DOHH2 (cell line): ENCODE data around the gene GCH1.

Experiments
- EZH2phosphoT487 ChIP-seq: fragments of 200-600 bp; sonication (generic); IDR thresholded peaks from 2 replicates; pipeline ENCODE4 v1.6.1; 2017; ENCODE audit warnings: borderline replicate concordance, mild to moderate bottlenecking, antibody characterized with exemption, low read length, moderate library complexity, mixed read lengths
- TF ChIP-seq, protein P1 (sequence below): fragments of 200-600 bp; sonication (generic); IDR thresholded peaks from one replicate; pipeline ENCODE4 v1.5.1; 2014; ENCODE audit warnings: antibody characterized with exemption, mild to moderate bottlenecking, low read depth, low read length; ENCODE audit not compliant: poor library complexity, severe bottlenecking

DNA sequence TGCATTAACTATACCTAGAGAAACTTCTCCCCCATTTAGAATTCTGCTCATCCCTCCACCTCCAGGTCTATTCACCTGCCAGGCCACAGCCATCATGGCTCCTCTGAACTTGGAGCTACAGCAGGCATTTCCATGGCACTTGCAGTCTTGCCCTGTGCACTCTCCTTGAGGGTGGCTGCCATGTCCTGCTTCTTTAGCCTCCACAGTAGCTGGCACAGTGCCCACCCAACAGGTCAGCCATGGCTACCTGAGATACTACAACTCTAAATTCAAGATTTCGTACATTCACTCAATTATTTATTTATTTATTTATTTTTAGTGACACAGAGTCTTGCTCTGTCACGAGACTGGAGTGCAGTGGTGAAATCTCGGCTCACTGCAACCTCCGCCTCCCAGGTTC, 46.5 kb downstream of the GCH1 start:
- TF ChIP-seq, protein P1, sequence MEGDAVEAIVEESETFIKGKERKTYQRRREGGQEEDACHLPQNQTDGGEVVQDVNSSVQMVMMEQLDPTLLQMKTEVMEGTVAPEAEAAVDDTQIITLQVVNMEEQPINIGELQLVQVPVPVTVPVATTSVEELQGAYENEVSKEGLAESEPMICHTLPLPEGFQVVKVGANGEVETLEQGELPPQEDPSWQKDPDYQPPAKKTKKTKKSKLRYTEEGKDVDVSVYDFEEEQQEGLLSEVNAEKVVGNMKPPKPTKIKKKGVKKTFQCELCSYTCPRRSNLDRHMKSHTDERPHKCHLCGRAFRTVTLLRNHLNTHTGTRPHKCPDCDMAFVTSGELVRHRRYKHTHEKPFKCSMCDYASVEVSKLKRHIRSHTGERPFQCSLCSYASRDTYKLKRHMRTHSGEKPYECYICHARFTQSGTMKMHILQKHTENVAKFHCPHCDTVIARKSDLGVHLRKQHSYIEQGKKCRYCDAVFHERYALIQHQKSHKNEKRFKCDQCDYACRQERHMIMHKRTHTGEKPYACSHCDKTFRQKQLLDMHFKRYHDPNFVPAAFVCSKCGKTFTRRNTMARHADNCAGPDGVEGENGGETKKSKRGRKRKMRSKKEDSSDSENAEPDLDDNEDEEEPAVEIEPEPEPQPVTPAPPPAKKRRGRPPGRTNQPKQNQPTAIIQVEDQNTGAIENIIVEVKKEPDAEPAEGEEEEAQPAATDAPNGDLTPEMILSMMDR, result no peak
- TF ChIP-seq EZH2phosphoT487, result no peak
